GM19025 (cell line): ENCODE results near the gene GRID1.

Experiments used
- ATAC-seq: cut with Tn5 transposase; IDR thresholded peaks from one replicate; pipeline ENCODE4 v1.9.1; 2021; ENCODE audit warnings: mild to moderate bottlenecking, low read depth, moderate library complexity; ENCODE audit not compliant: unreplicated experiment

GRID1 gene

GRCh38 chr10:86282664-86283465 is 83.7 kb downstream of the GRID1 start:
- ATAC-seq, result no peak

- ATAC-seq, result no peak
Measured at GRCh38 chr10:86281396-86281795, 85.2 kb downstream of the GRID1 start.

- ATAC-seq, result no peak
Measured at GRCh38 chr10:86269332-86269731, 97.3 kb downstream of the GRID1 start.

GRCh38 chr10:86267286-86268195 is 99.1 kb downstream of the GRID1 start:
- no peak for ATAC-seq

- ATAC-seq, result no peak
Measured at GRCh38 chr10:86266446-86267242, 100.0 kb downstream of the GRID1 start.

- no peak for ATAC-seq
Measured at GRCh38 chr10:86265895-86266259, 100.7 kb downstream of the GRID1 start.

- ATAC-seq, result no peak
Measured at GRCh38 chr10:86265236-86265894, 101.2 kb downstream of the GRID1 start.

GRCh38 chr10:86264481-86265231 is 101.9 kb downstream of the GRID1 start:
- ATAC-seq, result no peak

GRCh38 chr10:86263907-86264306 is 102.7 kb downstream of the GRID1 start:
- no peak for ATAC-seq

- ATAC-seq, result no peak
Measured at GRCh38 chr10:86263209-86263608, 103.4 kb downstream of the GRID1 start.

GRCh38 chr10:86262688-86263181 is 103.9 kb downstream of the GRID1 start:
- no peak for ATAC-seq

GRCh38 chr10:86261941-86262687 is 104.5 kb downstream of the GRID1 start:
- ATAC-seq, result peak; percentile 65

GRCh38 chr10:86261470-86261869 is 105.1 kb downstream of the GRID1 start:
- ATAC-seq, result no peak

GRCh38 chr10:86260564-86260963 is 106.0 kb downstream of the GRID1 start:
- no peak for ATAC-seq

GRCh38 chr10:86259901-86260562 is 106.6 kb downstream of the GRID1 start:
- ATAC-seq, result no peak

GRCh38 chr10:86258941-86259340 is 107.7 kb downstream of the GRID1 start:
- no peak for ATAC-seq

- no peak for ATAC-seq
Measured at GRCh38 chr10:86258499-86258898, 108.1 kb downstream of the GRID1 start.

- no peak for ATAC-seq
Measured at GRCh38 chr10:86257683-86258082, 108.9 kb downstream of the GRID1 start.
